T-cell (primary cell): ENCODE data around the gene TMEM169. TPM values are rescaled to one million over a fixed set of nuclear protein-coding genes. Genes with fewer than 3 reads are reported as not detected.

ENCODE experiments used
- ATAC-seq, 4 experiments: fragments of 200-7000 bp in 3 of 4; fragments of 150-1000 bp in 1 of 4; cut with Tn5 transposase; replicated peaks in 1 of 4; 1 replicate in 3 of 4; 2 replicates in 1 of 4; pipeline ENCODE4 v1.10.0; 2021; ENCODE audit warnings: moderate library complexity in 3 of 4, mild to moderate bottlenecking in 2 of 4, moderate number of reproducible peaks in 1 of 4
- CTCF ChIA-PET, 2 donors: fragments of 300-600 bp; sonication (Branson Sonifier 250); formaldehyde crosslinking; loops; one replicate each; lab custom pipeline; 2022; ENCODE audit warnings: antibody characterized with exemption in 2 of 2; lab: Charles Lee
- POLR2A ChIA-PET, 2 donors: fragments of 300-600 bp; sonication (Branson Sonifier 250); formaldehyde crosslinking; loops; one replicate each; lab custom pipeline; 2022; ENCODE audit warnings: antibody characterized with exemption in 2 of 2; lab: Charles Lee
- DNase-seq, 35 experiments: peaks; one replicate each; pipeline versions ENCODE4 v3.0.0 to v3.0.0-alpha.2; 2013 to 2023
- H3K27ac ChIP-seq: one replicate; pipeline ENCODE4 v1.5.1; 2013; ENCODE audit warnings: low read length
- H3K27me3 ChIP-seq, 2 experiments: replicated peaks in 1 of 2; 1 replicate in 1 of 2; 2 replicates in 1 of 2; pipeline versions ENCODE4 v1.6.1 to v1.7.0; 2013; ENCODE audit warnings: low read length in 1 of 2, mixed read lengths in 1 of 2; ENCODE audit not compliant: control insufficient read depth in 2 of 2, insufficient read depth in 2 of 2; ENCODE audit errors: extremely low read depth in 1 of 2
- H3K36me3 ChIP-seq, 2 donors: 1 replicate in 1 of 2; 2 replicates in 1 of 2; pipeline versions ENCODE4 v1.6.1 to v1.7.0; 2013; ENCODE audit warnings: low read length in 1 of 2; ENCODE audit not compliant: control insufficient read depth in 2 of 2, insufficient read depth in 1 of 2; ENCODE audit errors: extremely low read depth in 1 of 2
- H3K4me1 ChIP-seq, 2 experiments: 1 replicate in 1 of 2; 2 replicates in 1 of 2; pipeline versions ENCODE4 v1.6.1 to v1.7.0; 2013; ENCODE audit warnings: low read length in 2 of 2, mixed read lengths in 1 of 2; ENCODE audit not compliant: insufficient read depth in 2 of 2, control insufficient read depth in 1 of 2; ENCODE audit errors: extremely low read depth in 1 of 2
- H3K4me3 ChIP-seq, 2 donors: 1 replicate in 1 of 2; 2 replicates in 1 of 2; pipeline versions ENCODE4 v1.5.1 to v1.7.0; 2013; ENCODE audit warnings: mild to moderate bottlenecking in 2 of 2, low read length in 1 of 2, moderate library complexity in 1 of 2; ENCODE audit not compliant: control insufficient read depth in 1 of 2; ENCODE audit errors: extremely low read depth in 1 of 2
- H3K9me3 ChIP-seq: 2 replicates; pipeline ENCODE4 v1.7.0; 2013
- H3K27ac Mint-ChIP-seq, 2 donors: one replicate each; pipeline ENCODE4 v1.8.0; 2020 to 2021; ENCODE audit warnings: mild to moderate bottlenecking in 2 of 2, mixed read lengths in 2 of 2
- H3K27me3 Mint-ChIP-seq, 2 donors: one replicate each; pipeline ENCODE4 v1.8.0; 2021 to 2022; ENCODE audit warnings: mixed read lengths in 2 of 2
- H3K36me3 Mint-ChIP-seq: one replicate; pipeline ENCODE4 v1.8.0; 2021; ENCODE audit warnings: mixed read lengths
- H3K4me1 Mint-ChIP-seq, 3 donors: one replicate each; pipeline ENCODE4 v1.8.0; 2020 to 2022; ENCODE audit warnings: mixed read lengths in 3 of 3, mild to moderate bottlenecking in 1 of 3
- H3K4me3 Mint-ChIP-seq, 3 donors: one replicate each; pipeline ENCODE4 v1.8.0; 2020 to 2022; ENCODE audit warnings: mild to moderate bottlenecking in 3 of 3, mixed read lengths in 3 of 3, moderate library complexity in 3 of 3
- H3K9me3 Mint-ChIP-seq, 3 donors: one replicate each; pipeline ENCODE4 v1.8.0; 2020 to 2022; ENCODE audit warnings: mixed read lengths in 3 of 3
- WGBS: methylation state at CpG from one replicate; pipeline ENCODE4 v1.1.5; 2013; ENCODE audit warnings: missing lambda C conversion rate; ENCODE audit not compliant: insufficient coverage; 5-methylcytosine and 5-hydroxymethylcytosine counted together
- total RNA-seq, 35 experiments: library from RNA in 6 of 35; stranded (reverse) in 6 of 35; fragments of 120-200 nt in 1 of 35; gene quantifications; one replicate each; pipeline versions ENCODE4 v1.2.1 to v1.2.4 and lab custom pipeline; 2013 to 2026

The TMEM169 gene
- total RNA-seq, 5 donors from 2014 or later (not counting 1 experiment from before 2014, with no cell fraction given) = 1.8 to 4.3 (median 3.1) TPM

- Mint-ChIP-seq H3K4me3 (peak overlapping the region; percentile 89 to 99 (median 93)), H3K9me3 (no peaks in the 10 kb centered on the region)
- peaks cover 34 to 50% of the 10 kb centered on the region in 2 experiments for H3K4me1 ChIP-seq
Observed at GRCh38 chr2:216081012-216081411, 707 bp upstream of the TMEM169 start.

GRCh38 chr2:216082117-216082711 is 495 bp downstream of the TMEM169 start:
- ChIA-PET CTCF (interaction anchor here (0.6 to 1.7 kb wide), 6 partner anchors 21 to 48 kb away, joined by 3 to 9 read pairs (median 4); no protein-coding TSS in a partner anchor), POLR2A (interaction anchor here in 1 of 2 donors (0.7 kb wide), 1 partner anchor 43 kb away, joined by 4 read pairs; no protein-coding TSS in a partner anchor)
- H3K4me1 ChIP-seq = peaks cover 34 to 53% of the 10 kb centered on the region in 2 experiments
- peaks cover 3% of the 10 kb centered on the region for H3K36me3 Mint-ChIP-seq
- peaks cover 62 to 71% (median 68%) of the 10 kb centered on the region in 3 donors for H3K4me1 Mint-ChIP-seq
- H3K27me3 ChIP-seq = no peaks in the 10 kb centered on the region
- ATAC-seq = peak in 3 of 4 experiments; percentile 2 to 24 (median 8)
- no peaks in the 10 kb centered on the region for H3K27me3 Mint-ChIP-seq
- peak overlapping the region; percentile 95 to 98 for H3K27ac Mint-ChIP-seq
- H3K27ac ChIP-seq = peak overlapping the region; percentile 75
- H3K4me3 Mint-ChIP-seq = peak overlapping the region; percentile 89 to 99 (median 93)
- no peaks in the 10 kb centered on the region for H3K9me3 ChIP-seq
- WGBS = 6% methylated on average over 12 of the region's 22 CpGs
- H3K36me3 ChIP-seq = no peaks in the 10 kb centered on the region
- H3K4me3 ChIP-seq = peak overlapping the region; percentile 59 to 97
- peak in 3 of 35 experiments; percentile 7 to 29 (median 8) for DNase-seq
- no peaks in the 10 kb centered on the region for H3K9me3 Mint-ChIP-seq

More at GRCh38 chr2:216081012-216081411, 707 bp upstream of the TMEM169 start:
- peak overlapping the region; percentile 59 to 97 for H3K4me3 ChIP-seq
- H3K27me3 Mint-ChIP-seq = no peaks in the 10 kb centered on the region
- ATAC-seq (no peak), DNase-seq (no peak)
- peaks cover 6% of the 10 kb centered on the region for H3K36me3 Mint-ChIP-seq
- POLR2A ChIA-PET = interaction anchor here (0.6 to 0.7 kb wide), 2 partner anchors 33 to 513 kb away, joined by 3 to 4 read pairs; no protein-coding TSS in a partner anchor
- no peaks in the 10 kb centered on the region for H3K27me3 ChIP-seq
- peaks cover 0 to under 1% of the 10 kb centered on the region in 2 donors for H3K36me3 ChIP-seq
- WGBS = no CpG with 5 or more reads among the region's 1 CpG
- H3K4me1 Mint-ChIP-seq = peaks cover 59 to 64% (median 62%) of the 10 kb centered on the region in 3 donors
- CTCF ChIA-PET = interaction anchor here (0.6 to 1.7 kb wide), 6 partner anchors 11 to 61 kb away, joined by 3 to 7 read pairs (median 4); no protein-coding TSS in a partner anchor
- peak overlapping the region; percentile 95 to 98 for H3K27ac Mint-ChIP-seq
- H3K9me3 ChIP-seq = no peaks in the 10 kb centered on the region
- H3K27ac ChIP-seq = peak overlapping the region; percentile 64

GRCh38 chr2:216082805-216083204 is 1.1 kb downstream of the TMEM169 start:
- 20% methylated on average over 1 of the region's 3 CpGs for WGBS
- peak overlapping the region; percentile 95 to 98 for H3K27ac Mint-ChIP-seq
- H3K27me3 Mint-ChIP-seq = no peaks in the 10 kb centered on the region
- ATAC-seq = no peak
- Histone ChIP-seq H3K4me1 (peaks cover 34 to 53% of the 10 kb centered on the region in 2 experiments), H3K4me3 (peak overlapping the region in 1 of 2 donors; percentile 97), H3K27me3 (no peaks in the 10 kb centered on the region), H3K9me3 (no peaks in the 10 kb centered on the region), H3K27ac (peak overlapping the region; percentile 75), H3K36me3 (no peaks in the 10 kb centered on the region)
- peak overlapping the region; percentile 89 to 99 (median 93) for H3K4me3 Mint-ChIP-seq
- H3K9me3 Mint-ChIP-seq = no peaks in the 10 kb centered on the region
- DNase-seq = peak in 1 of 35 experiments; percentile 14
- H3K4me1 Mint-ChIP-seq = peaks cover 62 to 71% (median 68%) of the 10 kb centered on the region in 3 donors
- POLR2A ChIA-PET = interaction anchor here in 1 of 2 donors (0.7 kb wide), 1 partner anchor 32 kb away, joined by 3 read pairs; no protein-coding TSS in a partner anchor
- CTCF ChIA-PET = interaction anchor here in 1 of 2 donors (1.2 to 2.0 kb wide), 2 partner anchors 28 to 32 kb away, joined by 5 to 16 read pairs; partner anchors contain the start of gene XRCC5
- H3K36me3 Mint-ChIP-seq = peaks cover 3% of the 10 kb centered on the region

GRCh38 chr2:216083464-216084281 is 2.0 kb downstream of the TMEM169 start:
- peak overlapping the region; percentile 76 for H3K27ac ChIP-seq
- H3K27me3 ChIP-seq = no peaks in the 10 kb centered on the region
- DNase-seq (peak in 1 of 35 experiments; percentile 7), ATAC-seq (no peak)
- H3K36me3 Mint-ChIP-seq = peaks cover 3% of the 10 kb centered on the region
- H3K36me3 ChIP-seq = no peaks in the 10 kb centered on the region
- ChIA-PET POLR2A (interaction anchor here (0.6 to 1.2 kb wide), 8 partner anchors 19 to 434 kb away, joined by 3 to 5 read pairs (median 4); partner anchors contain the start of gene XRCC5 (in 1 of the 2)), CTCF (interaction anchor here (0.6 to 2.0 kb wide), 7 partner anchors 8 to 59 kb away, joined by 3 to 16 read pairs (median 4); partner anchors contain the start of gene XRCC5 (in 1 of the 2))
- H3K4me1 ChIP-seq = peaks cover 34 to 53% of the 10 kb centered on the region in 2 experiments
- H3K27ac Mint-ChIP-seq = peak overlapping the region; percentile 95 to 98
- H3K4me3 ChIP-seq = no peak overlapping the region
- H3K27me3 Mint-ChIP-seq = no peaks in the 10 kb centered on the region
- peak overlapping the region; percentile 65 to 99 (median 89) for H3K4me3 Mint-ChIP-seq
- peaks cover 62 to 66% (median 66%) of the 10 kb centered on the region in 3 donors for H3K4me1 Mint-ChIP-seq
- 93% methylated on average over 10 of the region's 11 CpGs for WGBS
- H3K9me3 ChIP-seq = no peaks in the 10 kb centered on the region
- no peaks in the 10 kb centered on the region for H3K9me3 Mint-ChIP-seq

- 17% methylated on average over 2 of the region's 3 CpGs for WGBS
- Mint-ChIP-seq H3K4me3 (peak overlapping the region; percentile 65 to 99 (median 89)), H3K27ac (peak overlapping the region; percentile 95 to 98), H3K36me3 (peaks cover 7% of the 10 kb centered on the region), H3K27me3 (no peaks in the 10 kb centered on the region), H3K4me1 (peaks cover 62 to 66% (median 64%) of the 10 kb centered on the region in 3 donors), H3K9me3 (no peaks in the 10 kb centered on the region)
- ChIA-PET POLR2A (interaction anchor here (0.7 to 1.2 kb wide), 4 partner anchors 18 to 25 kb away, joined by 3 to 5 read pairs (median 4); partner anchors contain the start of gene XRCC5 (in 1 of the 2)), CTCF (interaction anchor here (0.6 to 2.0 kb wide), 7 partner anchors 9 to 60 kb away, joined by 3 to 16 read pairs (median 3); partner anchors contain the start of gene XRCC5 (in 1 of the 2))
- H3K9me3 ChIP-seq = no peaks in the 10 kb centered on the region
- DNase-seq = peak in 20 of 35 experiments; percentile 3 to 51 (median 20)
- peak overlapping the region; percentile 14 to 35 for H3K4me3 ChIP-seq
- H3K27me3 ChIP-seq = no peaks in the 10 kb centered on the region
- H3K36me3 ChIP-seq = no peaks in the 10 kb centered on the region
- H3K27ac ChIP-seq = peak overlapping the region; percentile 76
- H3K4me1 ChIP-seq = peaks cover 32 to 53% of the 10 kb centered on the region in 2 experiments
- ATAC-seq = peak; percentile 39 to 60 (median 52)
Observed at GRCh38 chr2:216084547-216084946, 2.8 kb downstream of the TMEM169 start.
